Stimulated activated CD4-positive, alpha-beta T cell treated with anti-CD3 and anti-CD28 coated beads, Interleukin-4, amount 100 ng/mL, for 24 hours (primary cell): ENCODE measurements around the gene STXBP4.

Source experiments
- DNase-seq: peaks from one replicate; pipeline ENCODE4 v3.0.0-alpha.2; 2020

The STXBP4 gene

GRCh38 chr17:54972406-54973138, 4.0 kb downstream of the STXBP4 start:
- DNase-seq, result no peak

GRCh38 chr17:54974759-54975158, 6.2 kb downstream of the STXBP4 start:
- DNase-seq, result no peak

GRCh38 chr17:54976316-54976715, 7.8 kb downstream of the STXBP4 start:
- DNase-seq, result no peak

GRCh38 chr17:54977744-54978143, 9.2 kb downstream of the STXBP4 start:
- DNase-seq, result no peak

GRCh38 chr17:54979657-54980056, 11.1 kb downstream of the STXBP4 start:
- no peak for DNase-seq

- DNase-seq, result no peak
These were observed 11.8 kb downstream of the STXBP4 start for GRCh38 chr17:54980375-54980774.

GRCh38 chr17:54982399-54982798, 13.8 kb downstream of the STXBP4 start:
- no peak for DNase-seq

GRCh38 chr17:54983260-54983659, 14.7 kb downstream of the STXBP4 start:
- no peak for DNase-seq

- no peak for DNase-seq
These were observed 16.9 kb downstream of the STXBP4 start for GRCh38 chr17:54985476-54985875.

GRCh38 chr17:54990118-54990517, 21.6 kb downstream of the STXBP4 start:
- DNase-seq, result no peak

GRCh38 chr17:54991567-54991966, 23.0 kb downstream of the STXBP4 start:
- DNase-seq, result no peak

- no peak for DNase-seq
These were observed 24.5 kb downstream of the STXBP4 start for GRCh38 chr17:54992797-54993639.

- DNase-seq, result no peak
These were observed 27.9 kb downstream of the STXBP4 start for GRCh38 chr17:54996441-54996840.

- no peak for DNase-seq
These were observed 33.9 kb downstream of the STXBP4 start for GRCh38 chr17:55002458-55002857.

GRCh38 chr17:55004484-55004883, 35.9 kb downstream of the STXBP4 start:
- DNase-seq, result no peak

- no peak for DNase-seq
These were observed 37.0 kb downstream of the STXBP4 start for GRCh38 chr17:55005520-55005919.

- no peak for DNase-seq
These were observed 55.1 kb downstream of the STXBP4 start for GRCh38 chr17:55023626-55024025.

- DNase-seq, result peak; percentile 10
These were observed 69.3 kb downstream of the STXBP4 start for GRCh38 chr17:55037828-55038227.

GRCh38 chr17:55038291-55038690, 69.7 kb downstream of the STXBP4 start:
- DNase-seq, result no peak

- no peak for DNase-seq
These were observed 72.0 kb downstream of the STXBP4 start for GRCh38 chr17:55040611-55041010.

GRCh38 chr17:55053855-55054254, 85.3 kb downstream of the STXBP4 start:
- no peak for DNase-seq

- no peak for DNase-seq
These were observed 85.9 kb downstream of the STXBP4 start for GRCh38 chr17:55054429-55054828.

- no peak for DNase-seq
These were observed 88.0 kb downstream of the STXBP4 start for GRCh38 chr17:55056526-55056925.

GRCh38 chr17:55057184-55057583, 88.6 kb downstream of the STXBP4 start:
- no peak for DNase-seq
